Pancreas (tissue), 10 donors: Measurements from ENCODE around the gene CFAP100. TPM values are rescaled to one million over a fixed set of nuclear protein-coding genes. Genes with fewer than 3 reads are reported as not detected.
A peak's percentile ranks its signal among the peaks of the same experiment; 100 is the strongest.

ENCODE experiments used
- ATAC-seq, 4 donors: fragments of 200-7000 bp; cut with Tn5 transposase; one replicate each; pipeline versions ENCODE4 v1.8.0 to v1.9.1; 2020; ENCODE audit warnings: mild to moderate bottlenecking in 4 of 4, moderate library complexity in 4 of 4
- DNase-seq, 6 donors: peaks; one replicate each; pipeline ENCODE4 v3.0.0-alpha.2; 2020
- FAIRE-seq: peaks from 2 replicates; lab custom pipeline; 2012; peaks lifted over from hg19 to GRCh38; lab: Jason Lieb, UNC
- H3K27ac ChIP-seq, 4 donors: fragments of 200-600 bp; sonication (generic); 1 replicate in 3 of 4; 2 replicates in 1 of 4; pipeline versions ENCODE4 v1.5.0 to v1.8.0; 2020
- H3K27me3 ChIP-seq, 4 donors: fragments of 200-600 bp; one replicate each; pipeline ENCODE4 v1.8.0; 2021
- H3K36me3 ChIP-seq, 3 donors: fragments of 200-600 bp; sonication (generic) in 1 of 3; one replicate each; pipeline versions ENCODE4 v1.5.0 to v1.8.0; 2020 to 2021
- H3K4me1 ChIP-seq, 3 donors: fragments of 200-600 bp; one replicate each; pipeline ENCODE4 v1.8.0; 2021
- H3K4me3 ChIP-seq, 4 donors: fragments of 200-600 bp; sonication (generic) in 2 of 4; one replicate each; pipeline versions ENCODE4 v1.5.0 to v1.8.0; 2020 to 2021
- H3K9me3 ChIP-seq, 4 donors: fragments of 200-600 bp; one replicate each; pipeline ENCODE4 v1.8.0; 2021
- CTCF ChIP-seq, 4 donors: fragments of 200-600 bp; sonication (generic) in 3 of 4; IDR thresholded peaks; one replicate each; pipeline versions ENCODE4 v1.5.0 to v1.8.0; 2021; ENCODE audit warnings: antibody characterized with exemption in 4 of 4
- WGBS, 2 donors: extraction: QIAGEN DNeasy Blood & Tissue Kit; methylation state at CpG; one replicate each; pipeline ENCODE4 v1.1.7; 2013; 5-methylcytosine and 5-hydroxymethylcytosine counted together
- intact Hi-C, 3 donors: fragments of 100-400 bp; cut with DNase I; formaldehyde crosslinking; loops; one replicate each; pipeline versions ENCODE4 v1.11.1 to v1.14.2; 2022
- polyA plus RNA-seq, 2 donors: library from polyadenylated mRNA; stranded (reverse); fragments of 200-250 nt; gene quantifications; one replicate each; pipeline ENCODE4 v1.2.3, GENCODE V29; 2013
- total RNA-seq, 6 donors: library from RNA; stranded (reverse); fragmentation: NEBNext Ultra II Directional in 4 of 6; extraction: Animal tissue kit (Norgen Biotek cat#: 25700) in 4 of 6; gene quantifications; one replicate each; pipeline versions ENCODE4 v1.2.1 to v1.2.4, GENCODE V29; 2021 to 2023
- donor health status: healthy with polysubstance abuse.
- donor health status: DM: no; HTN: no; CAD: no; lungs with moderate emphysema.
- donor health status: DM: no; HTN: no; CAD: no.
- donor health status: control.
- donor health status: control.
- donor health status: Bipolar disorder and iron deficiency.
- donor health status: DM: yes; HTN: yes; CAD: no.
- donor health status: DM: no; HTN: no; CAD: no.
- donor health status: DM: no; HTN: no; CAD: no.
- donor health status: DM: yes; HTN: yes; CAD: no.

Gene CFAP100
- total and polyA plus RNA-seq, 8 donors, result not detected

- DNase-seq, result peak in 2 of 6 donors; percentile 6
- ATAC-seq, result no peak
- intact Hi-C loops, result no loop called here
- no peak overlapping the region for H3K4me3 ChIP-seq
- no peak for TF ChIP-seq CTCF (IDR thresholded peaks at IDR 0.05)
- no peaks in the 10 kb centered on the region for H3K4me1 ChIP-seq
- H3K27ac ChIP-seq, result no peak overlapping the region
- WGBS, 2 donors, result 90 to 94% methylated on average over 8 of the region's 8 CpGs
- H3K36me3 ChIP-seq, result peaks cover 0 to 33% (median 4%) of the 10 kb centered on the region in 3 donors
- no peaks in the 10 kb centered on the region for H3K9me3 ChIP-seq
- H3K27me3 ChIP-seq, result no peaks in the 10 kb centered on the region
- no peak for FAIRE-seq
Measured at GRCh38 chr3:126434931-126435411, 40.3 kb downstream of the CFAP100 start.

- TF ChIP-seq CTCF (IDR thresholded peaks at IDR 0.05), result no peak
- H3K36me3 ChIP-seq, result peaks cover 0 to 33% (median 4%) of the 10 kb centered on the region in 3 donors
- H3K4me3 ChIP-seq, result no peak overlapping the region
- DNase-seq (peak in 2 of 6 donors; percentile 5 to 6), ATAC-seq (no peak), FAIRE-seq (no peak)
- intact Hi-C loops, result no loop called here
- H3K27ac ChIP-seq, result no peak overlapping the region
- H3K4me1 ChIP-seq, result no peaks in the 10 kb centered on the region
- H3K9me3 ChIP-seq, result no peaks in the 10 kb centered on the region
- H3K27me3 ChIP-seq, result no peaks in the 10 kb centered on the region
- WGBS, 2 donors, result 90 to 95% methylated on average over 14 of the region's 14 CpGs
Measured at GRCh38 chr3:126435456-126436315, 41.0 kb downstream of the CFAP100 start.

- FAIRE-seq (no peak), ATAC-seq (no peak), DNase-seq (peak in 1 of 6 donors; percentile 5)
- WGBS, 2 donors, result 94 to 95% methylated on average over 18 of the region's 18 CpGs
- no peak for TF ChIP-seq CTCF (IDR thresholded peaks at IDR 0.05)
- intact Hi-C loops, result no loop called here
- Histone ChIP-seq H3K36me3 (peaks cover 0 to 44% (median 4%) of the 10 kb centered on the region in 3 donors), H3K4me3 (no peak overlapping the region), H3K27me3 (no peaks in the 10 kb centered on the region), H3K9me3 (no peaks in the 10 kb centered on the region), H3K4me1 (no peaks in the 10 kb centered on the region), H3K27ac (no peak overlapping the region)
Measured at GRCh38 chr3:126436826-126437717, 42.4 kb downstream of the CFAP100 start.

- intact Hi-C loops, result no loop called here
- TF ChIP-seq CTCF (IDR thresholded peaks at IDR 0.05), result no peak
- H3K4me3 ChIP-seq, result no peak overlapping the region
- WGBS, 2 donors, result 75 to 77% methylated on average over 8 of the region's 8 CpGs
- no peak overlapping the region for H3K27ac ChIP-seq
- peaks cover 0 to 51% (median 4%) of the 10 kb centered on the region in 3 donors for H3K36me3 ChIP-seq
- H3K4me1 ChIP-seq, result no peaks in the 10 kb centered on the region
- no peaks in the 10 kb centered on the region for H3K9me3 ChIP-seq
- no peak for ATAC-seq
- DNase-seq, result peak in 1 of 6 donors; percentile 6
- H3K27me3 ChIP-seq, result no peaks in the 10 kb centered on the region
- FAIRE-seq, result no peak
Measured at GRCh38 chr3:126438186-126438585, 43.5 kb downstream of the CFAP100 start.
